Caco-2 (cell line): ENCODE measurements around the gene SCYGR8. TPM values are rescaled to one million over a fixed set of nuclear protein-coding genes. Genes with fewer than 3 reads are reported as not detected.

Experiments
- BruUV-seq: library from RNA; stranded (reverse); fragments of 400-500 nt; replicated peaks from 2 replicates; lab custom pipeline; 2021; lab: Mats Ljungman, UMichigan
- CTCF ChIA-PET: fragments of 300-600 bp; sonication (Branson Sonifier 250); formaldehyde crosslinking; loops from one replicate; lab custom pipeline; 2022; ENCODE audit warnings: antibody characterized with exemption; lab: Charles Lee
- POLR2A ChIA-PET: fragments of 300-600 bp; sonication (Branson Sonifier 250); formaldehyde crosslinking; loops from one replicate; lab custom pipeline; 2022; ENCODE audit warnings: antibody characterized with exemption; lab: Charles Lee
- DNase-seq, 2 experiments: peaks; one replicate each; pipeline versions ENCODE4 v3.0.0 to v3.0.0-alpha.2; 2020 to 2022
- H3K27me3 ChIP-seq: replicated peaks from 2 replicates; pipeline ENCODE4 v1.6.0; 2011; ENCODE audit warnings: low read length; ENCODE audit not compliant: control insufficient read depth, insufficient read depth
- H3K36me3 ChIP-seq: 2 replicates; pipeline ENCODE4 v1.5.1; 2011; ENCODE audit warnings: low read length; ENCODE audit not compliant: control insufficient read depth, insufficient read depth
- H3K4me1 ChIP-seq: fragments of 250-450 bp; sonication (Bioruptor Pico); 2 replicates; pipeline ENCODE4 v1.5.1; 2020; ENCODE audit warnings: mild to moderate bottlenecking
- H3K4me3 ChIP-seq: 2 replicates; pipeline ENCODE4 v1.5.1; 2011; ENCODE audit warnings: low read depth, mild to moderate bottlenecking, control low read depth, low read length
- H3K9me3 ChIP-seq: fragments of 250-450 bp; sonication (Bioruptor Pico); 2 replicates; pipeline ENCODE4 v1.5.1; 2020; ENCODE audit warnings: mild to moderate bottlenecking, moderate library complexity
- H3K27ac Mint-ChIP-seq: one replicate; pipeline ENCODE4 v1.8.0; 2022; ENCODE audit warnings: mixed read lengths; ENCODE audit not compliant: unreplicated experiment
- H3K27me3 Mint-ChIP-seq: one replicate; pipeline ENCODE4 v1.8.0; 2022; ENCODE audit warnings: mixed read lengths; ENCODE audit not compliant: insufficient read depth, unreplicated experiment
- H3K36me3 Mint-ChIP-seq: one replicate; pipeline ENCODE4 v1.8.0; 2022; ENCODE audit warnings: mild to moderate bottlenecking, mixed read lengths; ENCODE audit not compliant: insufficient read depth, unreplicated experiment
- H3K4me1 Mint-ChIP-seq: one replicate; pipeline ENCODE4 v1.8.0; 2022; ENCODE audit warnings: low read depth, mixed read lengths; ENCODE audit not compliant: unreplicated experiment
- H3K4me3 Mint-ChIP-seq: one replicate; pipeline ENCODE4 v1.8.0; 2022; ENCODE audit warnings: mild to moderate bottlenecking, moderate library complexity, mixed read lengths; ENCODE audit not compliant: unreplicated experiment
- H3K9me3 Mint-ChIP-seq: one replicate; pipeline ENCODE4 v1.8.0; 2022; ENCODE audit warnings: mixed read lengths; ENCODE audit not compliant: unreplicated experiment
- CTCF ChIP-seq, 2 experiments: fragments of 200-600 bp in 1 of 2; IDR thresholded peaks; 1 replicate in 1 of 2; 2 replicates in 1 of 2; pipeline versions ENCODE4 v1.5.1 to v1.8.0; 2011 to 2022; ENCODE audit warnings: antibody characterized with exemption in 1 of 2, control low read depth in 1 of 2, inconsistent platforms in 1 of 2, low read depth in 1 of 2, low read length in 1 of 2, mild to moderate bottlenecking in 1 of 2, moderate library complexity in 1 of 2; ENCODE audit not compliant: insufficient read depth in 1 of 2, severe bottlenecking in 1 of 2, unreplicated experiment in 1 of 2
- intact Hi-C: fragments of 100-400 bp; cut with micrococcal nuclease; formaldehyde crosslinking; loops from one replicate; pipeline ENCODE4 v1.10.0; 2022; ENCODE audit not compliant: unreplicated experiment
- total RNA-seq: library from RNA; stranded (reverse); gene quantifications from 2 replicates; pipeline ENCODE4 v1.2.3, GENCODE V29; 2022

The SCYGR8 gene
- total RNA-seq, 1 experiment from 2014 or later = not detected

DNA sequence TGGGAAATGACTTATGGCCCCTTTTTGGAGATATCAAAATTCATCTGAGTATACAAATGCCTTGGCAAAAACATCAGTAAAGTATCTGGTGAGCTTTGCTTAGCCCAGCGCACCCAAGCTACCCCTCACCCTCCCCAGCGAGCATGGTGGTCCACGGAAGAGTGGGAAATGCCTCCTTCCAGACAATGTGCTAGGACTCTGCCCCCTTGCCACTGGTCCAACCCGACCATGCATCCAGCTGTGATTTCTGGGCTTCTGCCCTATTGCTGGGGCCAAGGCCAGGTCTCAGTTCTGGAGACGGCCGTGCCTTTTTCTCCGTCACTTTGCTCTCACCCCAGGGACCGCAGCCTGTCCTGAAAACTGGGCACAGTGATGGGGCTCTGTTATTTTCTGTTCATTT, 36.1 kb downstream of the SCYGR8 start:
- no peak overlapping the region for H3K4me3 ChIP-seq
- intact Hi-C loops = no loop called here
- H3K4me1 ChIP-seq = no peaks in the 10 kb centered on the region
- Mint-ChIP-seq H3K9me3 (no peaks in the 10 kb centered on the region), H3K4me3 (no peak overlapping the region), H3K27me3 (no peaks in the 10 kb centered on the region), H3K27ac (no peak overlapping the region), H3K36me3 (no peaks in the 10 kb centered on the region), H3K4me1 (peaks cover 6% of the 10 kb centered on the region)
- H3K9me3 ChIP-seq = no peaks in the 10 kb centered on the region
- BruUV-seq = no TSS peak
- H3K27me3 ChIP-seq = no peaks in the 10 kb centered on the region
- ChIA-PET POLR2A (no interaction called here), CTCF (no interaction called here)
- H3K36me3 ChIP-seq = no peaks in the 10 kb centered on the region
- TF ChIP-seq CTCF (IDR thresholded peaks at IDR 0.05; ENCODE audit: insufficient read depth in 1 of 2, low read depth in 1 of 2, low read length in 1 of 2, severe bottlenecking in 1 of 2, unreplicated experiment in 1 of 2) = no peak
- DNase-seq = no peak

DNA sequence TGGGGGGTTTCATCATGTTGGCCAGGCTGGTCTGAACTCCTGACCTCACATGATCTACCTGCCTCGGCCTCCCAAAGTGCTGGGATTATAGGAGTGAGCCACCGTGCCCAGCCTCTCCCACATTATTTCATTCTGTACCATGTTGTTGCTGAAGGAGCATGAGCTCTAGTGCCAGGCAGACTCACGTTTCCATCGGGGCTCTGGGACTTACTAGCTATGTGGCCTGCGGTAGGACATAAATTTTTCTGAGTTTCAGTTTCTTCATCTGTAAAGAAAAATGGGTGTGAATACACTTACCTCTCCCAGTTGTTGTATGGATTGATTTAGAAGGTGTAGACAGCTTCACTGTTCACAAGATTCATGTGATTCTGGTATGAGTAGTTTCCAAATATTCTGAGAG, 37.1 kb downstream of the SCYGR8 start:
- H3K4me3 Mint-ChIP-seq = no peak overlapping the region
- peaks cover 6% of the 10 kb centered on the region for H3K4me1 Mint-ChIP-seq
- Histone ChIP-seq H3K4me3 (no peak overlapping the region), H3K9me3 (no peaks in the 10 kb centered on the region), H3K4me1 (no peaks in the 10 kb centered on the region), H3K36me3 (no peaks in the 10 kb centered on the region), H3K27me3 (no peaks in the 10 kb centered on the region)
- DNase-seq = no peak
- no peak for TF ChIP-seq CTCF (IDR thresholded peaks at IDR 0.05; ENCODE audit: insufficient read depth in 1 of 2, low read depth in 1 of 2, low read length in 1 of 2, severe bottlenecking in 1 of 2, unreplicated experiment in 1 of 2)
- ChIA-PET CTCF (no interaction called here), POLR2A (no interaction called here)
- intact Hi-C loops = no loop called here
- H3K27me3 Mint-ChIP-seq = no peaks in the 10 kb centered on the region
- H3K36me3 Mint-ChIP-seq = no peaks in the 10 kb centered on the region
- BruUV-seq = no TSS peak
- no peaks in the 10 kb centered on the region for H3K9me3 Mint-ChIP-seq
- H3K27ac Mint-ChIP-seq = no peak overlapping the region

GRCh38 chr2:227783404-227784138, 37.9 kb downstream of the SCYGR8 start:
- Mint-ChIP-seq H3K27me3 (no peaks in the 10 kb centered on the region), H3K36me3 (no peaks in the 10 kb centered on the region), H3K9me3 (no peaks in the 10 kb centered on the region), H3K4me3 (no peak overlapping the region), H3K4me1 (peaks cover 6% of the 10 kb centered on the region), H3K27ac (no peak overlapping the region)
- Histone ChIP-seq H3K27me3 (no peaks in the 10 kb centered on the region), H3K4me1 (no peaks in the 10 kb centered on the region), H3K4me3 (no peak overlapping the region), H3K36me3 (no peaks in the 10 kb centered on the region), H3K9me3 (no peaks in the 10 kb centered on the region)
- no peak for DNase-seq
- no TSS peak for BruUV-seq
- TF ChIP-seq CTCF (IDR thresholded peaks at IDR 0.05; ENCODE audit: insufficient read depth in 1 of 2, low read depth in 1 of 2, low read length in 1 of 2, severe bottlenecking in 1 of 2, unreplicated experiment in 1 of 2) = no peak
- intact Hi-C loops = no loop called here
- ChIA-PET CTCF (no interaction called here), POLR2A (no interaction called here)
